Glutamatergic neuron (in vitro differentiated cells): Measurements from ENCODE around the gene FAM20B. TPM values are rescaled to one million over a fixed set of nuclear protein-coding genes. Genes with fewer than 3 reads are reported as not detected.

Experiments used
- DNase-seq: peaks from one replicate; pipeline ENCODE4 v3.0.0; 2022
- H3K27ac Mint-ChIP-seq: one replicate; pipeline ENCODE4 v1.8.0; 2020; ENCODE audit warnings: mild to moderate bottlenecking, mixed read lengths, inconsistent platforms; ENCODE audit not compliant: unreplicated experiment
- H3K27me3 Mint-ChIP-seq: one replicate; pipeline ENCODE4 v1.8.0; 2020; ENCODE audit warnings: mild to moderate bottlenecking, moderate library complexity, mixed read lengths, inconsistent platforms; ENCODE audit not compliant: unreplicated experiment
- H3K36me3 Mint-ChIP-seq: one replicate; pipeline ENCODE4 v1.8.0; 2020; ENCODE audit warnings: mild to moderate bottlenecking, mixed read lengths, inconsistent platforms; ENCODE audit not compliant: unreplicated experiment
- H3K4me1 Mint-ChIP-seq: one replicate; pipeline ENCODE4 v1.8.0; 2020; ENCODE audit warnings: mild to moderate bottlenecking, low read depth, mixed read lengths, inconsistent platforms; ENCODE audit not compliant: unreplicated experiment
- H3K4me3 Mint-ChIP-seq: one replicate; pipeline ENCODE4 v1.8.0; 2020; ENCODE audit warnings: mild to moderate bottlenecking, mixed read lengths, inconsistent platforms; ENCODE audit not compliant: unreplicated experiment
- H3K9me3 Mint-ChIP-seq: one replicate; pipeline ENCODE4 v1.8.0; 2020; ENCODE audit warnings: mild to moderate bottlenecking, moderate library complexity, mixed read lengths, inconsistent platforms; ENCODE audit not compliant: unreplicated experiment
- total RNA-seq: library from RNA; stranded (reverse); fragmentation: NEBNext Ultra II Directional; extraction: Animal tissue kit (Norgen Biotek cat#: 25700); gene quantifications from one replicate; pipeline ENCODE4 v1.2.1, GENCODE V29; 2021; ENCODE audit not compliant: unreplicated experiment
- TF ChIP-seq, protein P1 (sequence below): fragments of 200-600 bp; sonication (generic); IDR thresholded peaks from one replicate; pipeline ENCODE4 v1.5.0; 2021; ENCODE audit not compliant: partially characterized antibody, unreplicated experiment

FAM20B gene
- total RNA-seq, 1 donor from 2014 or later: 39.3 TPM

DNA sequence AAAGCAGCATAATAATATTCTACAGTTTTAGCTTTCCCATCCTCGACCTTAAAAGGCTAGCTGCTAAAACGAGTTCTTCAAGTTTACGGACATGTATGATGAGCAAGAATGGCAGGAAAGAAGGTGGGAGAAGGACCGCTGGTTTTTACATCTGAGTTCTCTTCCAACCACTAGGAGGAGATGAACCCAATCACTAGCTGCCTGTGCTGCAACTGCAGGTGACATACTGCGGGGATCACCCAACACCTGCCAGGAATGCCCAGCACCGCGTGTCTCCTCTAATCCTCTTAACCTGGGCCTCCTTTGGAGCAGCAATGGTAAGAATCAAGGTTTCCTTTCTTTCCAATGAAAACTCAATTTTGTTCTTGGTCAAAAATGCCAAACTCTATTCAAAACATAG, 79.7 kb downstream of the FAM20B start:
- H3K4me3 Mint-ChIP-seq: no peak overlapping the region
- peaks cover 2% of the 10 kb centered on the region for H3K9me3 Mint-ChIP-seq
- H3K27me3 Mint-ChIP-seq: no peaks in the 10 kb centered on the region
- H3K27ac Mint-ChIP-seq: no peak overlapping the region
- H3K36me3 Mint-ChIP-seq: peaks cover 3% of the 10 kb centered on the region
- TF ChIP-seq, protein P1, sequence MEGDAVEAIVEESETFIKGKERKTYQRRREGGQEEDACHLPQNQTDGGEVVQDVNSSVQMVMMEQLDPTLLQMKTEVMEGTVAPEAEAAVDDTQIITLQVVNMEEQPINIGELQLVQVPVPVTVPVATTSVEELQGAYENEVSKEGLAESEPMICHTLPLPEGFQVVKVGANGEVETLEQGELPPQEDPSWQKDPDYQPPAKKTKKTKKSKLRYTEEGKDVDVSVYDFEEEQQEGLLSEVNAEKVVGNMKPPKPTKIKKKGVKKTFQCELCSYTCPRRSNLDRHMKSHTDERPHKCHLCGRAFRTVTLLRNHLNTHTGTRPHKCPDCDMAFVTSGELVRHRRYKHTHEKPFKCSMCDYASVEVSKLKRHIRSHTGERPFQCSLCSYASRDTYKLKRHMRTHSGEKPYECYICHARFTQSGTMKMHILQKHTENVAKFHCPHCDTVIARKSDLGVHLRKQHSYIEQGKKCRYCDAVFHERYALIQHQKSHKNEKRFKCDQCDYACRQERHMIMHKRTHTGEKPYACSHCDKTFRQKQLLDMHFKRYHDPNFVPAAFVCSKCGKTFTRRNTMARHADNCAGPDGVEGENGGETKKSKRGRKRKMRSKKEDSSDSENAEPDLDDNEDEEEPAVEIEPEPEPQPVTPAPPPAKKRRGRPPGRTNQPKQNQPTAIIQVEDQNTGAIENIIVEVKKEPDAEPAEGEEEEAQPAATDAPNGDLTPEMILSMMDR: peak; percentile 31
- H3K4me1 Mint-ChIP-seq: peaks cover 8% of the 10 kb centered on the region
- DNase-seq: no peak

DNA sequence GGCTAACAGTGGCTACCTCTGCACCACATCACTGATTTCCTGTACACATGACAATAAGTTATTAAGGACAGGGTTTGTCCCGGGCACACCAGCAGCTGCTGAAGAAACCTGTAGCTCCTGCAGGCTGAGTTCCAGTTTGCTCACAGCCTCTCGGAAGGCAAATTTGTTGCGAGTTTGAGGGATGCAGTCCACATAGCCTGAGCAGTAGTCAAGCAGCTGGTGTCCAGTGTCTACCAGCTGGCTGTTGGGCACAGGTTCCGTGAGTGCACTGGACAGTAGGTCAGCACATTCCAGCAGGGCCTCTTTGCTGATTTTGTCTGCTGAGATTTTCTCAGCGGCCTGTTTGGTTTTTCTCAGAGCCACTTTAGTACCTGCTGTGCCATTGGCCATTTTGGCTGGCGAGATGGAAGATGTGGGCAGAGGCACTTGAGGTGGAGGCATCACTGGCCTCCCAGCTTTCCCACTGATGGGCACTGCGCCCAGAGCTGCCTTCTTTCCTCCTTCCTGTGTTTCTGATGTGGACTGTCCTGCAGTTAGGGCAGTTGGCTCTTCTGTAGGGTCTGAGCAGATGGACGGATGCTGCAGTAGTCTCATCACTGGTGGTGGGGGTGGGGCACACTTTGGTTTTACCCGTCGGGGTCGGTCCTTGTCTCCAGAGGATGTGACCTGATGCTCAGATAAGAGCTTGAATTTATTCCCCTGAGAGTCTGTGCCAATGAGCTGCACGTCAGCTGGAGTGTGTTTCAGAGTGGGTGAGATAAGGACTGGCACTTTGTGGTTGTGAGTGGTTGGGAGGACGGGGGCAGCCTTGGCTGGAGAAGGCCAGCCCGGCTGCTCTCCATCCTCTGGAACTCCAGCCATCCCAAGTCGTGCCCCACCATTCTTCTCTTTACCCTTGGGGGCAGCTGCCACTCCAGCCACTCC, 82.3 kb downstream of the FAM20B start:
- TF ChIP-seq, protein P1: no peak
- H3K27ac Mint-ChIP-seq: peak overlapping the region; percentile 25
- peaks cover 6% of the 10 kb centered on the region for H3K4me1 Mint-ChIP-seq
- H3K4me3 Mint-ChIP-seq: no peak overlapping the region
- no peak for DNase-seq
- peaks cover 3% of the 10 kb centered on the region for H3K36me3 Mint-ChIP-seq
- H3K9me3 Mint-ChIP-seq: peaks cover 2% of the 10 kb centered on the region
- no peaks in the 10 kb centered on the region for H3K27me3 Mint-ChIP-seq

DNA sequence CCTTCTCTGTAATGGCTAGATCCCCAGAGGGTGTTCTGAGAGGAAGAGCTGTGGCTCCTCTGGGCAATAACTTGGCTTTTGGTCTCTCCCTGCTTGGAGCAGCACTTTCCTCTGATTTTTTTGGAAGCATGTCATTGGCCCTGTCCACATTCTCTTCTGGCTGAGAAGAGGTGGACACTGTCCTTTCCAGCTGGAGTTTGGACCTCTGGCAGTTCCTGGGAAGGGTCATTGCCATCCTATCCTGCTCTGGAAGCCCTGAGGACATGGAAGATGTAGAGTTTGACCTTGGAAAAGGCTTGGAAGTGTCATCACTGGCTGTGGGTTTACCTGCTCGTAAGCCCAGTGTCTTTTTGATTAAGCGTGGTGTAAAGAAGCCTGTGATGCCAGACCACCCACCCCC, 83.0 kb downstream of the FAM20B start:
- H3K36me3 Mint-ChIP-seq: peaks cover 3% of the 10 kb centered on the region
- H3K4me3 Mint-ChIP-seq: no peak overlapping the region
- H3K27me3 Mint-ChIP-seq: no peaks in the 10 kb centered on the region
- H3K27ac Mint-ChIP-seq: no peak overlapping the region
- no peak for DNase-seq
- H3K9me3 Mint-ChIP-seq: peaks cover 2% of the 10 kb centered on the region
- peaks cover 6% of the 10 kb centered on the region for H3K4me1 Mint-ChIP-seq
- TF ChIP-seq, protein P1: no peak

DNA sequence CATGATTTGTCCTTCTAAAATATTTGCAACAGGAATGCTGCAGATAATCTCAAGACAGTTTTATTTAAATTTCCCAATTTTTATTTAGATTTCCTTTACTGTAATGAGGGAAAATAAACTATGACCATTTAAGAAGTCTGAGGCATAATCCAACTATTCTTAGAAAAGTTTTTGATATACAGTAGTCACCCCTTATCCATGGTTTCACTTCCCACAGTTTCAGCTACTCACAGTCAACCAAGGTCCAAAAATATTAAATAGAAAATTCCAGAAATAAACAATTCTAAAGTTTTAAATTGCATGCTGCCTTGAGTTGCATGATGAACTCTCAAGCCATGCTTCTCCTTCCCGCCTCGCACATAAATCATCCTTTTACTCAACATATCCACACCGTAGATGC, 89.5 kb downstream of the FAM20B start:
- H3K36me3 Mint-ChIP-seq: peaks cover 4% of the 10 kb centered on the region
- no peak overlapping the region for H3K4me3 Mint-ChIP-seq
- TF ChIP-seq, protein P1: no peak
- no peaks in the 10 kb centered on the region for H3K27me3 Mint-ChIP-seq
- H3K4me1 Mint-ChIP-seq: no peaks in the 10 kb centered on the region
- H3K27ac Mint-ChIP-seq: no peak overlapping the region
- H3K9me3 Mint-ChIP-seq: peaks cover 1% of the 10 kb centered on the region
- DNase-seq: no peak

DNA sequence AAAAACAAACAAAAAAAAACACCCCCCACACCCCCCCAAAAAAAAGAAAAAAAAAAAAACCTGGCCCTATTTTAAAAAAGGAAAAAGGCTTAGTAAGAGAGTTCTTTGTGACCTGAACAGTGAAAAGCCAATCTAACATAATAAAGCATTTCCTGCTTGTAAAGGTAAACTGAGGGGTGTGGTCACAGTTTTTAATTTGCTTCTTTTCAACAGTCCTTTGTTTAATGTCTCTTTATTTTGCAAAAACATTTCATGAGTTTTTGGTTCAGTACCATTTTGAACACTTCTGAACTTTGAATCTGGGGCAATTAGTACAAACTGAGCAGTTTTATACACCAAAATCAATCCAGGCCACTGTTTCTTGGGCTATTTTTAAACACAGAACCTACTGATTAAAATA, 93.8 kb downstream of the FAM20B start:
- Mint-ChIP-seq H3K4me1 (no peaks in the 10 kb centered on the region), H3K9me3 (no peaks in the 10 kb centered on the region), H3K27me3 (no peaks in the 10 kb centered on the region), H3K36me3 (peaks cover 4% of the 10 kb centered on the region), H3K4me3 (no peak overlapping the region), H3K27ac (no peak overlapping the region)
- no peak for DNase-seq
- TF ChIP-seq, protein P1: no peak
